SW480 (cell line): ENCODE measurements around the gene SLFN12L.

Source experiments
- DNase-seq: peaks from one replicate; pipeline ENCODE4 v3.0.0-alpha.2; 2016; ENCODE audit warnings: low spot score

The SLFN12L gene

GRCh38 chr17:35432176-35433074 is 105.1 kb downstream of the SLFN12L start, which contains the start of gene SLFN12:
Gene SLFN12, minus strand, starts transcription at chr17:35432500. Its CDS starts 9,472 bp downstream, at chr17:35423028.
- no peak for DNase-seq

GRCh38 chr17:35429702-35430101 is 107.8 kb downstream of the SLFN12L start:
- DNase-seq = no peak

GRCh38 chr17:35428229-35428628 is 109.2 kb downstream of the SLFN12L start:
- no peak for DNase-seq

- DNase-seq = no peak
These were observed 113.7 kb downstream of the SLFN12L start for GRCh38 chr17:35423761-35424160.
